Thoracic aorta (tissue), 2 donors: ENCODE measurements around the gene NAPB. TPM values are rescaled to one million over a fixed set of nuclear protein-coding genes. Genes with fewer than 3 reads are reported as not detected.

Source experiments
- ATAC-seq: fragments of 150-250 bp; one replicate; pipeline ENCODE4 v1.8.0; 2017; ENCODE audit warnings: low read depth; ENCODE audit not compliant: insufficient number of reproducible peaks, low FRiP score
- DNase-seq: peaks from one replicate; pipeline ENCODE4 v3.0.0-alpha.2; 2020; ENCODE audit warnings: low spot score
- H3K27ac ChIP-seq, 2 donors: fragments of 200-600 bp; sonication (generic); 1 replicate in 1 of 2; 2 replicates in 1 of 2; pipeline ENCODE4 v1.5.1; 2016; ENCODE audit warnings: mild to moderate bottlenecking in 2 of 2, moderate library complexity in 2 of 2
- H3K27me3 ChIP-seq: fragments of 200-600 bp; sonication (generic); replicated peaks from 2 replicates; pipeline ENCODE4 v1.6.0; 2016; ENCODE audit warnings: mild to moderate bottlenecking; ENCODE audit not compliant: insufficient read depth
- H3K36me3 ChIP-seq: fragments of 200-600 bp; sonication (generic); one replicate; pipeline ENCODE4 v1.5.1; 2016
- H3K4me1 ChIP-seq, 2 donors: fragments of 200-600 bp; sonication (generic); 1 replicate in 1 of 2; 2 replicates in 1 of 2; pipeline versions ENCODE4 v1.5.1 to v1.6.0; 2016; ENCODE audit warnings: low read depth in 2 of 2, mild to moderate bottlenecking in 1 of 2; ENCODE audit not compliant: control insufficient read depth in 1 of 2
- H3K4me3 ChIP-seq: fragments of 200-600 bp; sonication (generic); 2 replicates; pipeline ENCODE4 v1.5.1; 2016; ENCODE audit warnings: mild to moderate bottlenecking
- H3K9me3 ChIP-seq: fragments of 200-600 bp; sonication (generic); 2 replicates; pipeline ENCODE4 v1.5.1; 2016
- CTCF ChIP-seq: fragments of 200-600 bp; sonication (generic); IDR thresholded peaks from one replicate; pipeline ENCODE4 v1.5.1; 2019; ENCODE audit warnings: antibody characterized with exemption
- total RNA-seq, 2 donors: library from RNA; depleted of rRNA; stranded (reverse); fragments of >200 nt; gene quantifications; one replicate each; pipeline versions ENCODE4 v1.1.0 to v1.2.3, GENCODE V29; 2016

Gene NAPB
- total RNA-seq, 2 donors from 2014 or later, result 10.2 to 17.1 TPM

- Histone ChIP-seq H3K4me3 (no peak overlapping the region), H3K9me3 (no peaks in the 10 kb centered on the region), H3K27me3 (no peaks in the 10 kb centered on the region), H3K36me3 (no peaks in the 10 kb centered on the region), H3K4me1 (no peaks in the 10 kb centered on the region), H3K27ac (no peak overlapping the region)
- ATAC-seq, result no peak
- TF ChIP-seq CTCF, result no peak
- DNase-seq, result no peak
These were observed 24.4 kb upstream of the NAPB start for GRCh38 chr20:23445596-23446217.

GRCh38 chr20:23444859-23445258 is 23.6 kb upstream of the NAPB start:
- DNase-seq (no peak), ATAC-seq (no peak)
- Histone ChIP-seq H3K27ac (no peak overlapping the region), H3K4me1 (no peaks in the 10 kb centered on the region), H3K27me3 (no peaks in the 10 kb centered on the region), H3K4me3 (no peak overlapping the region), H3K9me3 (no peaks in the 10 kb centered on the region), H3K36me3 (no peaks in the 10 kb centered on the region)
- TF ChIP-seq CTCF, result no peak

- Histone ChIP-seq H3K9me3 (no peaks in the 10 kb centered on the region), H3K27me3 (no peaks in the 10 kb centered on the region), H3K36me3 (no peaks in the 10 kb centered on the region), H3K27ac (no peak overlapping the region), H3K4me3 (no peak overlapping the region), H3K4me1 (peaks cover 0 to 3% of the 10 kb centered on the region in 2 donors)
- no peak for TF ChIP-seq CTCF
- DNase-seq, result no peak
- ATAC-seq, result no peak
These were observed 21.1 kb upstream of the NAPB start for GRCh38 chr20:23442436-23442835.

- peaks cover 0 to 5% of the 10 kb centered on the region in 2 donors for H3K4me1 ChIP-seq
- H3K4me3 ChIP-seq, result no peak overlapping the region
- H3K36me3 ChIP-seq, result no peaks in the 10 kb centered on the region
- peak; percentile 75 for TF ChIP-seq CTCF
- no peak overlapping the region for H3K27ac ChIP-seq
- ATAC-seq (peak; percentile 59), DNase-seq (no peak)
- no peaks in the 10 kb centered on the region for H3K9me3 ChIP-seq
- H3K27me3 ChIP-seq, result no peaks in the 10 kb centered on the region
These were observed 20.6 kb upstream of the NAPB start for GRCh38 chr20:23441850-23442313.

GRCh38 chr20:23440004-23440403 is 18.7 kb upstream of the NAPB start:
- ATAC-seq (no peak), DNase-seq (no peak)
- peaks cover 0 to 18% of the 10 kb centered on the region in 2 donors for H3K4me1 ChIP-seq
- no peak overlapping the region for H3K27ac ChIP-seq
- H3K36me3 ChIP-seq, result no peaks in the 10 kb centered on the region
- TF ChIP-seq CTCF, result no peak
- no peaks in the 10 kb centered on the region for H3K27me3 ChIP-seq
- H3K4me3 ChIP-seq, result no peak overlapping the region
- no peaks in the 10 kb centered on the region for H3K9me3 ChIP-seq
